ENCODE measurements around the gene GXYLT1. TPM values are rescaled to one million over a fixed set of nuclear protein-coding genes. Genes with fewer than 3 reads are reported as not detected.

Gene GXYLT1
- total and polyA plus RNA-seq, 2 experiments from 2014 or later, result 3.9 to 13.4 TPM

GRCh38 chr12:42031847-42032564, 112.7 kb downstream of the GXYLT1 start:
- peaks cover 4% of the 10 kb centered on the region; the same call in 2 of the 3 replicates for H3K9me3 Mint-ChIP-seq
- H3K4me1 ChIP-seq (ENCODE audit: insufficient read depth), result no peaks in the 10 kb centered on the region
- no peaks in the 10 kb centered on the region for H3K9me2 ChIP-seq (ENCODE audit: insufficient read depth)
- H3K4me3 Mint-ChIP-seq, result no peak overlapping the region
- no peaks in the 10 kb centered on the region for H3K27me3 ChIP-seq (ENCODE audit: insufficient read depth)
- no peak overlapping the region for H3K27ac Mint-ChIP-seq
- H3F3A ChIP-seq (replicated peaks; ENCODE audit: low read depth), result no peaks in the 10 kb centered on the region
- ATAC-seq (no peak), DNase-seq (ENCODE audit: low spot score) (no peak)
- H3K4me1 Mint-ChIP-seq, result no peaks in the 10 kb centered on the region
- no peak overlapping the region for H3K4me3 ChIP-seq
- H2AFZ ChIP-seq, result no peak overlapping the region
- H3K27ac ChIP-seq (ENCODE audit: low read depth), result no peak overlapping the region
- peaks cover 2% of the 10 kb centered on the region for H3K27me3 Mint-ChIP-seq (ENCODE audit: insufficient read depth, low read depth, poor library complexity)
- no peaks in the 10 kb centered on the region for H3K36me3 Mint-ChIP-seq (ENCODE audit: low read depth)
- H3K36me3 ChIP-seq (ENCODE audit: insufficient read depth), result no peaks in the 10 kb centered on the region
- no peak for TF ChIP-seq POLR2AphosphoS5 (IDR thresholded peaks at IDR 0.05; ENCODE audit: low read depth)
- TF ChIP-seq ZNF331 (CRISPR knock-in tag; IDR thresholded peaks at IDR 0.05; ENCODE audit: low read depth), result no peak
- no peak for TF ChIP-seq JUNB (IDR thresholded peaks at IDR 0.05; ENCODE audit: unreplicated experiment)
- no peak for TF ChIP-seq CREB1 (CRISPR knock-in tag; IDR thresholded peaks at IDR 0.05; ENCODE audit: low read depth)
- TF ChIP-seq NANOG (IDR thresholded peaks at IDR 0.05; ENCODE audit: borderline replicate concordance), result no peak
- no peak for TF ChIP-seq ZNF462 (CRISPR knock-in tag; IDR thresholded peaks at IDR 0.05)
- no peak for TF ChIP-seq ZNF114 (CRISPR knock-in tag; IDR thresholded peaks at IDR 0.05)
- no peak for TF ChIP-seq EZH2 (IDR thresholded peaks at IDR 0.05; ENCODE audit: low read depth, unreplicated experiment)
- TF ChIP-seq CTCF (conservative IDR thresholded peaks at IDR 0.05; ENCODE audit: low read depth in 2 of 2), result no peak
- TF ChIP-seq EZH2phosphoT487 (IDR thresholded peaks at IDR 0.05; ENCODE audit: unreplicated experiment), result no peak
- no peak for TF ChIP-seq STAT1 (IDR thresholded peaks at IDR 0.05; ENCODE audit: unreplicated experiment)
- no peak for TF ChIP-seq REST (IDR thresholded peaks at IDR 0.05; ENCODE audit: unreplicated experiment)
- TF ChIP-seq ETS1 (IDR thresholded peaks at IDR 0.05), result no peak
- no peaks in the 10 kb centered on the region for H4K20me1 ChIP-seq (replicated peaks; ENCODE audit: insufficient read depth)
- H3K79me2 ChIP-seq (replicated peaks; ENCODE audit: insufficient read depth), result no peaks in the 10 kb centered on the region
- H3K4me2 ChIP-seq, result no peak overlapping the region
